HG03342 (cell line): Measurements from ENCODE around the gene MSL2.
A peak's percentile ranks its signal among the peaks of the same experiment; 100 is the strongest.
"Not testable (repeated sequence)": the region's sequence is repeated elsewhere in the genome, so short reads cannot be mapped to it uniquely, and the experiment has no call there.

Experiments used
- ATAC-seq: cut with Tn5 transposase; IDR thresholded peaks from one replicate; pipeline ENCODE4 v1.9.1; 2021; ENCODE audit warnings: mild to moderate bottlenecking, moderate library complexity; ENCODE audit not compliant: unreplicated experiment

MSL2 gene

GRCh38 chr3:136196064-136196400 lies at the start of gene MSL2:
TSS of gene MSL2 (minus strand) at chr3:136196335. CDS start at chr3:136195113, 1,222 bp downstream.
- ATAC-seq, result no peak

GRCh38 chr3:136245691-136246090 lies 49.6 kb upstream of the MSL2 start:
- ATAC-seq, result no peak

- no peak for ATAC-seq
Measured at GRCh38 chr3:136239094-136239493, 43.0 kb upstream of the MSL2 start.

GRCh38 chr3:136237961-136238649 lies 42.0 kb upstream of the MSL2 start:
- no peak for ATAC-seq

- ATAC-seq, result no peak
Measured at GRCh38 chr3:136237103-136237502, 41.0 kb upstream of the MSL2 start.

GRCh38 chr3:136236109-136236508 lies 40.0 kb upstream of the MSL2 start:
- ATAC-seq, result no peak

GRCh38 chr3:136235545-136235944 lies 39.4 kb upstream of the MSL2 start:
- ATAC-seq, result no peak

GRCh38 chr3:136232413-136232812 lies 36.3 kb upstream of the MSL2 start:
- ATAC-seq, result no peak

GRCh38 chr3:136222746-136223145 lies 26.6 kb upstream of the MSL2 start:
- ATAC-seq, result not testable (repeated sequence)

- no peak for ATAC-seq
Measured at GRCh38 chr3:136211547-136211946, 15.4 kb upstream of the MSL2 start.

GRCh38 chr3:136209921-136210320 lies 13.8 kb upstream of the MSL2 start:
- no peak for ATAC-seq

GRCh38 chr3:136207489-136208115 lies 11.5 kb upstream of the MSL2 start:
- no peak for ATAC-seq

- not testable (repeated sequence) for ATAC-seq
Measured at GRCh38 chr3:136199219-136199618, 3.1 kb upstream of the MSL2 start.

GRCh38 chr3:136198462-136199078 lies 2.4 kb upstream of the MSL2 start:
- ATAC-seq, result not testable (repeated sequence)

GRCh38 chr3:136197159-136197793 lies 1.1 kb upstream of the MSL2 start:
- ATAC-seq, result no peak

- peak; percentile 61 for ATAC-seq
Measured at GRCh38 chr3:136196401-136197158, 445 bp upstream of the MSL2 start.

- ATAC-seq, result peak; percentile 35
Measured at GRCh38 chr3:136195258-136196063, 674 bp downstream of the MSL2 start.

- no peak for ATAC-seq
Measured at GRCh38 chr3:136194409-136195257, 1.5 kb downstream of the MSL2 start.
